ENCODE data around the gene FASN. TPM values are rescaled to one million over a fixed set of nuclear protein-coding genes. Genes with fewer than 3 reads are reported as not detected.

FASN gene
- total RNA-seq, 2 donors from 2014 or later: 16.3 to 388 TPM

DNA sequence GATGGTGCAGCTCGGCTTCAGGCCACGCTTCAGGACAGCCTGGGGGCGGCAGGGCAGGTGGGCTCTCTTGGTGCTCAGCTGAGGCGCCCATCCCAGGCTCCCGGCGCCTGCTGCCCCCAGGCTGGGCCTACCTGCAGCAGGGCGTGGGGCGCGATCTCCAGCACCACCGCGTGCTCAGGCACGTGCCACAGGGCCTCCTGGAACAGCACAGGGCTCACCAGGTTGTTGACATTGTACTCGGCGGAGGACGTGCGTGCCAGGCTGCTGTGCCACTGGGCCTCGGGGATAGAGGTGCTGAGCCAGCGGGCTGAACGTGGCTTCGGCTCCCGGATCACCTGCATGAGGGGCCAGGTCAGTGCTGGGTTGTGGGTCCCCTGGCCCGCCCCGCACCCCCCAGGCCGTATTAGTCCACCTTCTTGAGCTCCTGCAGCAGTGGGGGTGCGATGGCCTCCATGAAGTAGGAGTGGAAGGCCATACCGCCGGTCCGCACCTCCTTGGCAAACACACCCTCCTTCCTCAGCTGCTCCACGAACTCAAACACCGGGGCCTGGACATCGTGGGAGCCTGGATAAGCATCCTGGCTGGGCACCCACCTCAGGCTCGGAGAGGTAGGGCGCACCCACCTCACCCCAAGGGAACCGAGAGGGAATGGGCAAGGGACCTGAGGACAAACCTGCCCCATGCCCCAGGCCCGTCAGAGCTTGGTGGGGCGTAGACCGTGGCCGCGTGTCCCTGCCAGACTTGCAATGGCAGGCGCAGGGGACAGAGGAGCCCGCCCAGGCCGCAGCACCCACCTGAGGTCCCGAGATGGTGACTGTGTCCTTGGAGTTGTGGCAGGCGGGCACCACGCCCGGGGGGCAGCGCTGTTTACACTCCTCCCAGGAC is 9.0 kb downstream of the FASN start:
- 93 to 100% methylated on average over 2 to 43 of the region's 47 CpGs for WGBS, 2 donors
- peaks cover 10 to 61% of the 10 kb centered on the region in 2 donors for H3K36me3 ChIP-seq (replicated peaks in 1 of 2; ENCODE audit: insufficient read depth in 1 of 2, low read depth in 2 of 2)
- no peaks in the 10 kb centered on the region for H3K27me3 ChIP-seq

DNA sequence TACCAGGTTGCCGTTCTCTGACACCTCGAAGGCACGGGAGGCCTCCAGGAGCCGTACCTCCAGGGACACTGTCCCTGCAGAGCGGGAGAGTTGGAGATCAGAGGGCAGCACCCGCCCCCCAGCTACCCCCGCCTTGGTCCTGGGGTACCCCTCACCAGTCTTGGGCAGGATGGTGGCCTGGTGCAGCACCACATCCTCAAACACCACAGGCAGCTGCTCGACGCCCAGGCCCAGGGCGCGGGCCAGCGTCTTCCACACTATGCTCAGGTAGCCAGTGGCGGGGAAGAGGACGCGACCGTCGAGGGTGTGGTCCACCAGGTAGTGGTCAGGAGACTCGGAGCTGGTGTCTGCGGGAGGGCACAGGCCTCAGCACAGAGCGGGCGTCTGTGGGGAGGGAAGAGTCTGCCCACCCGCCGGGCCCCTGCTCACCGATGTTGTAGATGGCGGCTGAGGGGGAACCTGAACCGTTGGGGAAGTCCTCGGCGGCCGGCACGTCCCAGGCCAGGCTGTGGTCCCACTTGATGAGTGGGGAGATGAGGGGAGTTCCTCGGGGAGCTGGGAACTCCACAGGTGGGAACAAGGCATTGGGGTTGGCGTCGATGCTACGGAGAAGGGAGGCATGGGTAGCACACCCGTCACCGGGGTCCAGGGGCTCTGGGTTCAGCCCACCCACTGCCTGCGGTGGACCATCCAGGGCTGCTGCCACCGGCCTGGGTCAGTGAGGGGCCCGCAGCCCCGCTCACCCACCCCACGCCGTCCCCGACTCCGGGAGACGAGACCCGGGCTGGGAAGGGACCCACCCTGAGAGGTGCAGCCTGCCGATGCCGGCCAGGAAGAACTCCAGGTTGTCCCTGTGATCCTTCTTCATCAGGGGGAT is 9.8 kb downstream of the FASN start:
- Histone ChIP-seq H3K4me3 (no peak overlapping the region), H3K27me3 (no peaks in the 10 kb centered on the region), H3K4me1 (no peaks in the 10 kb centered on the region), H3K36me3 (replicated peaks in 1 of 2; ENCODE audit: insufficient read depth in 1 of 2, low read depth in 2 of 2) (peaks cover 19 to 66% of the 10 kb centered on the region in 2 donors), H3K9me3 (no peaks in the 10 kb centered on the region), H3K27ac (no peak overlapping the region)
- no peak for ATAC-seq
- WGBS, 2 donors: 94 to 95% methylated on average over 37 to 48 of the region's 48 CpGs
- intact Hi-C loops (cut with DNase I): no loop called here
- no peak for DNase-seq
- TF ChIP-seq CTCF (IDR thresholded peaks at IDR 0.05): no peak
- no peak for TF ChIP-seq POLR2A (IDR thresholded peaks at IDR 0.05)

More for the DNA sequence above, 9.0 kb downstream of the FASN start:
- H3K9me3 ChIP-seq: no peaks in the 10 kb centered on the region
- no peak overlapping the region for H3K27ac ChIP-seq
- DNase-seq (no peak), ATAC-seq (no peak)
- no peaks in the 10 kb centered on the region for H3K4me1 ChIP-seq
- TF ChIP-seq POLR2A (IDR thresholded peaks at IDR 0.05) (no peak), CTCF (IDR thresholded peaks at IDR 0.05) (no peak)
- intact Hi-C loops (cut with DNase I): no loop called here
- no peak overlapping the region for H3K4me3 ChIP-seq

DNA sequence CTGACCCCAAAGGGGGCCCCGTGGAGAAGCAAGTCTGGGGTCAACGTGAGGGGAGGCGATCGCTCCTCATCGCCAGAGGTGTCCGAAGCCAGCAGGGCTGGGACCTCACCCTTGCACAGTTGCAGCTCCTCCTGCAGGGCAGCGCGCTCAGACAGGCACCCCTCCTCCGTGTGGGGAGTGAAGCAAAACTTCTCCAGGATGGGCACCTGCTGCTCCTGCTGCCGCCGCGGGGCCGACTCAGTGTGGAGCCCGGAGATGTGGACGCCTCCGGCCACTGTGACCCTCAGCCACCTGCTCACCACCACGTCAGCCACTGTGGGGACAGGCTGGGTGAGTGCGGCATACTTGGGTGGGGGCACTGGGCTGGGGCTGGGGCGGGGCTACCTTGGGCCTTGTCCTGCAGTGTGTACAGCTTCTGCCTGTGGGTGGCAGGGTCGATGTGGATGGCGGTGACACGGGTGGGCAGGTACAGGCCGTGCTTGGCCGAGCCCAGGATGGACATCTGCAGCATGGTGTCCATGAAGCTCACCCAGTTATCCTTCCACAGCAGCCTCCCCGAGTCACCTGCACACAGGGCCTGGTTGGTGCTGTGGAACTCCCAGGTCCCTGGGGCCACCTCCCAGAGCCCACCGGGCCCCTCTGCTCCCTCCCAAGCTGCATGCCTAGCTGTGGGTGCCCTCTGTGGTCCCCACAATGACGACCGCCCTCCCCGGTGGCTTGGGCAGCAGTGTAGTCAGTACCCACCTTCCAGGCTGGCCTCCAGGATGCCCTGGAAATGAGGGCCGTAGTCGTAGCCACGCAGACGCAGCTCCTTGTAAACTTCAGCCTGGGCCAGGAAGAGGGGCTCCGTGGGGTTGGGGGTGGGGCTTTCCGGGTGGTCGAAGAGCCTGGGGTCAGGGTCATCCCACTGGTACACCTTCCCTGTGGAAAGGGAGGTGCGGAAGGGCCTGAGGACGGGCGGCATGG is 10.8 kb downstream of the FASN start:
- intact Hi-C loops (cut with DNase I): no loop called here
- Histone ChIP-seq H3K36me3 (replicated peaks in 1 of 2; ENCODE audit: insufficient read depth in 1 of 2, low read depth in 2 of 2) (peaks cover 21 to 63% of the 10 kb centered on the region in 2 donors), H3K27me3 (no peaks in the 10 kb centered on the region), H3K4me3 (no peak overlapping the region), H3K4me1 (no peaks in the 10 kb centered on the region), H3K27ac (no peak overlapping the region), H3K9me3 (no peaks in the 10 kb centered on the region)
- 89 to 91% methylated on average over 15 to 36 of the region's 39 CpGs for WGBS, 2 donors
- ATAC-seq (no peak), DNase-seq (no peak)
- TF ChIP-seq POLR2A (IDR thresholded peaks at IDR 0.05): no peak
- TF ChIP-seq CTCF (IDR thresholded peaks at IDR 0.05): no peak

DNA sequence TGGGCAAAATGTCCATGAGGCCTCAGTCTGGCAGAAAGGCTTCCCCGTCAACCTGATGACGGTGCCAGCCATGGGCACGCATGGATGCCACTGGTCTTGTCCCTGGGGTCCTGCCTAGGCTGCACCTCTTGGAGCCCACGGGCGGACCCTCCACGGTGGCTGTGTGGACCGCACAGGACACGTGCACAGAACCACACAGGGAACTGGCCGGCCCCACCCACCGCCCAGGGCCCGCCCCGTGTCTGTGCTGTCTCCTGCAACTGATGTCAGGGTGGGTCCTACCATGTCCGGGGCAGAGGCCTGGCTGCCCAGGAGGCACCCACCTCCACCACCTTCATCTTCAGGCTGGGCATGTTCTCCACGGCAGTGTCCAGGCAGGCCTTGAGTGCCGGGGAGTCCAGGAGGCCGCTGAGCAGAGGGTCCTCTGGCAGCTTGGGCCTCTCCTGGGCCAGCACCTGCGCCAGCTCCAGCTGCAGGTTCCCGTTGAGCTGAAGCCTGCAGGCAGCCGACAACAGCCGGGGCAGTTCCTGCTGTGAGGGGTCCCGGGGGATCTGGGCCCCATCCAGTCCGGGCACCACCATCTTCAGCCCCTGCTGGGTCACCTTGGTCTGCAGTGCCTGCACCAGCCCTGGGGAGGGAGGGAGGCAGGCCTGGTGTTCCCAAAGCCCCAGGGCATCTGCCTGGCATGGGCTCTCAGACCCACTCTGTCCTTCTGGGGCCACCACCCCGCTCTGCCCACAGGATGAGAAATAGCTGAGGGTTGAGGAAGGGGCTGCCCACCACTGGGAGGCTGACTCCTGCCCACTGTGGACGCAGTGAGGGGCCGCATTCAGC is 11.9 kb downstream of the FASN start:
- no peak for ATAC-seq
- DNase-seq: no peak
- intact Hi-C loops (cut with DNase I): no loop called here
- no peak overlapping the region for H3K27ac ChIP-seq
- no peak overlapping the region for H3K4me3 ChIP-seq
- peaks cover 21 to 57% of the 10 kb centered on the region in 2 donors for H3K36me3 ChIP-seq (replicated peaks in 1 of 2; ENCODE audit: insufficient read depth in 1 of 2, low read depth in 2 of 2)
- no peaks in the 10 kb centered on the region for H3K9me3 ChIP-seq
- TF ChIP-seq CTCF (IDR thresholded peaks at IDR 0.05): no peak
- TF ChIP-seq POLR2A (IDR thresholded peaks at IDR 0.05): no peak
- H3K4me1 ChIP-seq: no peaks in the 10 kb centered on the region
- 95 to 100% methylated on average over 3 to 16 of the region's 25 CpGs for WGBS, 2 donors
- H3K27me3 ChIP-seq: no peaks in the 10 kb centered on the region

Measured in body of pancreas (tissue), 4 donors.